Erythroblast (primary cell): ENCODE data around the gene EPB41L2.

Experiments used
- DNase-seq, 2 experiments: peaks; one replicate each; lab custom pipeline; 2025; lab: John Stamatoyannopoulos, UW
- GATA1 ChIP-seq: IDR thresholded peaks from 2 replicates; pipeline ENCODE4 v1.6.1; 2011; ENCODE audit warnings: low read depth, mild to moderate bottlenecking, control low read depth, low read length, moderate library complexity
- POLR2A ChIP-seq: IDR thresholded peaks from 2 replicates; pipeline ENCODE4 v1.6.1; 2011; ENCODE audit warnings: mild to moderate bottlenecking, low read length

EPB41L2 gene

DNA sequence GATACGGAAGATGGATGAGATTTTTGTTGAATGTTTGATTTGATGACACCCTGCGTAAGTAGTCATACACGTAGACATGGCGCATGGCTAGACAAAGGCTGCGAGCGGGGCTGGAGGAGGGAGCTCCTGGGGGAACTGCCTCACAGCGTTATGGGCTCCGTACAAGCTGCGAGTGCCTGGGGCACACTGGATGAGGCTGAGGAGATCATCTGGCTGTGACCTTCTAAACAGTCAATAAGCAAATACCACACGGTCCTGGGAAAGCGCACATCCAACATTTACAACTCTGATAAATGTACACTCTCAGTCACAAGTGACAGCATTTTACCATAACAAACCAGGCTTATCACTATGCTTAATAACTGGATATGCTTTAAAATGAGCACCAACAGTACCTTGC, 198.7 kb downstream of the EPB41L2 start:
- no peak for TF ChIP-seq POLR2A
- TF ChIP-seq GATA1 = no peak
- no peak for DNase-seq

GRCh38 chr6:130863415-130864230, 199.4 kb downstream of the EPB41L2 start:
- no peak for DNase-seq
- TF ChIP-seq POLR2A = no peak
- TF ChIP-seq GATA1 = no peak

- TF ChIP-seq POLR2A = no peak
- TF ChIP-seq GATA1 = no peak
- no peak for DNase-seq
Measured at GRCh38 chr6:130862370-130862769, 200.7 kb downstream of the EPB41L2 start.

- no peak for TF ChIP-seq POLR2A
- no peak for TF ChIP-seq GATA1
- DNase-seq = no peak
Measured at GRCh38 chr6:130859161-130859867, 203.7 kb downstream of the EPB41L2 start.

GRCh38 chr6:130858498-130859160, 204.4 kb downstream of the EPB41L2 start:
- no peak for DNase-seq
- TF ChIP-seq POLR2A (no peak), GATA1 (no peak)

- no peak for TF ChIP-seq POLR2A
- no peak for TF ChIP-seq GATA1
Measured at GRCh38 chr6:130858054-130858453, 205.0 kb downstream of the EPB41L2 start.

DNA sequence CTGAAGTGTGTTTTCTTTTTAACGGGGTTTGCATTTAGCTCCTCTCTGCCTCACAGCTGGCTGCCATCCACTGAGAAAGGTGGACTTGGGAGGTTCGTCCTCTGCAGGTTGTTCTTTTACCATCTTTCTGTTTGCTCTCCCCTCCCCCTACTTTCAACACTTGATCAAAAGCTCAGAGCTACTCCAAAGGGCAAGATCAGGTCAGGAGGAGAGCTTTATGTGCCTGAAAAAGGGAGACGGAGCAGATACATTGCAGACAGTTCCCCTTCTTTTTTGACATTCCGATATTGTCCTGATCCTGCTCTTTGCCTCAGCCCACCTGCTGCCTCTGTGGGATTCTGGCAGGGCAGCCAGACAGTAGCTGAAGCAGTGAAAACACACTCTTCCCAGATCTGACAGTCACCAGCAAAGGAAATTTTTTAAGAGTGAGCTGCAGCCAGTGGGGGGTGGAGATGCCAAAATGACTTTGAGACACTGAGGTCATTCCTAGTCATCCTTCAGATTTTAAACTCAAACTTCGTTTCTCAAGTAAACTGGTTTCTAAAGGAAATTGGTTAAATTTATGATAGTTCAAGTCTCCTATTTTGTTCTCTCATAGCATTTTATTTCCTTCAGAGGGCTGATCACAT, 209.4 kb downstream of the EPB41L2 start:
- TF ChIP-seq POLR2A = no peak
- no peak for TF ChIP-seq GATA1
- no peak for DNase-seq

More at GRCh38 chr6:130858054-130858453, 205.0 kb downstream of the EPB41L2 start:
- DNase-seq = no peak

GRCh38 chr6:130852844-130853554, 210.0 kb downstream of the EPB41L2 start:
- TF ChIP-seq POLR2A (no peak), GATA1 (no peak)

GRCh38 chr6:130851026-130851425, 212.0 kb downstream of the EPB41L2 start:
- TF ChIP-seq POLR2A (no peak), GATA1 (no peak)
- DNase-seq = no peak

More at GRCh38 chr6:130852844-130853554, 210.0 kb downstream of the EPB41L2 start:
- no peak for DNase-seq

- no peak for DNase-seq
- TF ChIP-seq POLR2A (no peak), GATA1 (no peak)
Measured at GRCh38 chr6:130849594-130849993, 213.5 kb downstream of the EPB41L2 start.

DNA sequence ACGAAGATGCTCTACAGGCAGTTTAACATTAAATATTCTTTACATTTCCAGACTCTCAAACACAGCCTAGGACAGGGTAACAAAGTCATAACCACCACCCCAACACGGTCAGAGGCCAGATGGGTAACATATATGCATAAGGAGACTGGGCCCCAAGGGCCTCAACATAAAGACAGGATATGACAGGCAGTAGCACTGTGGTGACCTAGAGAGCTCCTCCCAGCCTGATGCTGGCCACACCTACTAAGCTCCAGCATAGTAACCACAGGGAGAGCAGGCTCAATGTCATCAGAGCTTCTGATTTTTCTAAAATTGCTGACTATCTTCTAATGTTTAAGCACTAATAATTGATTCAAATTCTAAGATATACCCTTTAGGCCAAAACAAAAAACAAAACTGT, 214.1 kb downstream of the EPB41L2 start:
- TF ChIP-seq GATA1 (no peak), POLR2A (no peak)
- no peak for DNase-seq

- TF ChIP-seq POLR2A (no peak), GATA1 (no peak)
- DNase-seq = no peak
Measured at GRCh38 chr6:130847001-130847910, 215.8 kb downstream of the EPB41L2 start.
